A549 (cell line): ENCODE results near the gene PSMA2. TPM values are rescaled to one million over a fixed set of nuclear protein-coding genes. Genes with fewer than 3 reads are reported as not detected.

Experiments used
- ATAC-seq, 2 experiments: fragments of 200-7000 bp in 1 of 2; fragments of >200 bp in 1 of 2; cut with Nextera tagmentation in 1 of 2; cut with Tn5 transposase in 1 of 2; 3 replicates each; pipeline versions ENCODE4 v1.8.0 to v1.9.1; 2018 to 2020; ENCODE audit warnings: mild to moderate bottlenecking in 1 of 2, moderate library complexity in 1 of 2
- CTCF ChIA-PET: fragments of 300-600 bp; sonication (Branson Sonifier 250); formaldehyde crosslinking; extraction: SDS; loops from one replicate; lab custom pipeline; 2021; ENCODE audit warnings: antibody characterized with exemption, inconsistent platforms; lab: Yijun Ruan, JAX
- POLR2A ChIA-PET: fragments of 350-600 bp; formaldehyde crosslinking; extraction: SDS; loops from one replicate; lab custom pipeline; 2021; ENCODE audit warnings: antibody characterized with exemption, inconsistent platforms; lab: Yijun Ruan, JAX
- DNase-seq, 2 experiments: peaks; one replicate each; pipeline versions ENCODE4 v3.0.0 to v3.0.0-alpha.2; 2011 to 2016; ENCODE audit warnings: low read depth in 1 of 2, low spot score in 1 of 2
- FAIRE-seq: peaks from 2 replicates; lab custom pipeline; 2011; peaks lifted over from hg19 to GRCh38; lab: Jason Lieb, UNC
- H3K27ac ChIP-seq, 2 experiments: fragments of >200 bp; sonication (Bioruptor Twin); formaldehyde crosslinking; 3 replicates each; pipeline ENCODE4 v1.5.1; 2016 to 2017
- H3K4me1 ChIP-seq: fragments of >200 bp; sonication (Bioruptor Twin); formaldehyde crosslinking; 3 replicates; pipeline ENCODE4 v1.6.1; 2016
- H3K4me2 ChIP-seq: fragments of >200 bp; sonication (Bioruptor Twin); formaldehyde crosslinking; 3 replicates; pipeline ENCODE4 v1.6.1; 2016
- H3K4me3 ChIP-seq: fragments of >200 bp; sonication (Bioruptor Twin); formaldehyde crosslinking; 3 replicates; pipeline ENCODE4 v1.5.1; 2016
- H3K9me3 ChIP-seq: fragments of >200 bp; sonication (Bioruptor Twin); formaldehyde crosslinking; 3 replicates; pipeline ENCODE4 v1.6.1; 2016
- CEBPB ChIP-seq, 2 experiments: fragments of >200 bp in 1 of 2; sonication (Bioruptor Twin) in 1 of 2; formaldehyde crosslinking in 1 of 2; IDR thresholded peaks; 2 replicates each; pipeline ENCODE4 v1.6.1; 2012 to 2016
- CHD4 ChIP-seq: fragments of 200-600 bp; sonication (generic); IDR thresholded peaks from 2 replicates; pipeline ENCODE4 v1.6.1; 2016; ENCODE audit warnings: antibody characterized with exemption, mild to moderate bottlenecking, borderline replicate concordance
- EP300 ChIP-seq, 2 experiments: fragments of >200 bp; sonication (Bioruptor Twin); formaldehyde crosslinking; IDR thresholded peaks; 2 replicates in 1 of 2; 3 replicates in 1 of 2; pipeline ENCODE4 v1.6.1; 2016 to 2017
- ESRRA ChIP-seq: fragments of 150-350 bp; IDR thresholded peaks from 2 replicates; pipeline ENCODE4 v1.6.1; 2014; ENCODE audit warnings: mild to moderate bottlenecking, low read length, borderline replicate concordance
- FOSL2 ChIP-seq, 2 experiments: fragments of 450-650 bp in 1 of 2; fragments of >200 bp in 1 of 2; sonication (Bioruptor Twin) in 1 of 2; formaldehyde crosslinking; IDR thresholded peaks; 2 replicates each; pipeline versions ENCODE4 v1.5.0 to v1.6.1; 2016 to 2020; ENCODE audit warnings: mild to moderate bottlenecking in 1 of 2, moderate library complexity in 1 of 2
- HDAC2 ChIP-seq: fragments of 200-600 bp; sonication (generic); IDR thresholded peaks from 2 replicates; pipeline ENCODE4 v1.6.1; 2016
- HOXB13 ChIP-seq: fragments of 250-450 bp; sonication (Bioruptor Pico); IDR thresholded peaks from 2 replicates; pipeline ENCODE4 v1.5.0; 2020; ENCODE audit warnings: low read depth, mild to moderate bottlenecking, moderate library complexity
- NPAS2 ChIP-seq: fragments of 250-450 bp; sonication (Bioruptor Pico); IDR thresholded peaks from 2 replicates; pipeline ENCODE4 v1.8.0; 2022; ENCODE audit warnings: mild to moderate bottlenecking, moderate library complexity, borderline replicate concordance
- RFX5 ChIP-seq: fragments of 450-650 bp; IDR thresholded peaks from 2 replicates; pipeline ENCODE4 v1.7.1; 2014; ENCODE audit warnings: antibody characterized with exemption, mild to moderate bottlenecking, moderate library complexity
- SMC3 ChIP-seq: fragments of >200 bp; sonication (Bioruptor Twin); formaldehyde crosslinking; IDR thresholded peaks from 3 replicates; pipeline ENCODE4 v1.6.1; 2018; ENCODE audit warnings: inconsistent platforms
- WGBS: methylation state at CpG from one replicate; pipeline ENCODE4 v1.1.6; 2017; ENCODE audit errors: missing lambda C conversion rate; 5-methylcytosine and 5-hydroxymethylcytosine counted together
- polyA plus RNA-seq, 4 experiments: library from polyadenylated mRNA; depleted of rRNA in 3 of 4; stranded (reverse); fragments of >200 nt; fragmentation: RNase III in 1 of 4; extraction: RNeasy Plus Mini Kit Qiagen cat#74134 plus additional on column Dnase treatment in 1 of 4; gene quantifications; 2 replicates in 3 of 4; 3 replicates in 1 of 4; pipeline ENCODE4 v1.2.3, GENCODE V29; 2011 to 2017
- TF ChIP-seq, protein P1 (sequence below): fragments of 150-350 bp; IDR thresholded peaks from 2 replicates; pipeline ENCODE4 v1.6.1; 2014; ENCODE audit warnings: low read depth, mild to moderate bottlenecking, low read length
- TF ChIP-seq, protein P2 (sequence below): IDR thresholded peaks from 2 replicates; pipeline ENCODE4 v1.6.1; 2012; ENCODE audit warnings: low read depth, borderline replicate concordance
- TF ChIP-seq, protein P3 (sequence below): IDR thresholded peaks from 2 replicates; pipeline ENCODE4 v1.6.1; 2012
- TF ChIP-seq, protein P4 (sequence below): fragments of 450-650 bp; IDR thresholded peaks from 2 replicates; pipeline ENCODE4 v1.6.1; 2014; ENCODE audit warnings: antibody characterized with exemption
- TF ChIP-seq, protein P5 (sequence below): fragments of 200-600 bp; sonication (generic); IDR thresholded peaks from 2 replicates; pipeline ENCODE4 v1.6.1; 2016; ENCODE audit warnings: antibody characterized with exemption, mild to moderate bottlenecking, moderate library complexity

The PSMA2 gene
- polyA plus RNA-seq, 2 of the 4 experiments (the other 2 are of a cell fraction) = 188 to 324 TPM

DNA sequence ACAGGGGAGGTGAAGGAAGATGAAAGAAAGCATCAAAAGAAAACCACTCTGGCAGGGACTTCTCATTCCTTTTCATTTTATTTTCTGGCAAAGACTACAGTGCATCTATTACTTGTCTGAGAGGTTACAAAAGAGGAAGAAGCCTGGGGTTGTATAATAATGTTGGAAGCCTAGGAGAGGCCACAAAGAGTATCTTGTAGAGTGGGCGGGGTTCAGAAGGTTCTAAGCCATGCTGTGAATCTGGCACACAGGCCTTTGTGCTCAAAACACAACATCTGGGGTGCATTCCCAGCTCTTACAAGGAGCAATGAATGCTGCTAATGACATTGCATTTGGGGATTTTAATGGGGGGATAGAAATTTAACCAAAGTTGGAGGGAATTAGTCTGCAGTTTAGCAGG is 49.6 kb upstream of the PSMA2 start (continued):
- TF ChIP-seq, protein P1, sequence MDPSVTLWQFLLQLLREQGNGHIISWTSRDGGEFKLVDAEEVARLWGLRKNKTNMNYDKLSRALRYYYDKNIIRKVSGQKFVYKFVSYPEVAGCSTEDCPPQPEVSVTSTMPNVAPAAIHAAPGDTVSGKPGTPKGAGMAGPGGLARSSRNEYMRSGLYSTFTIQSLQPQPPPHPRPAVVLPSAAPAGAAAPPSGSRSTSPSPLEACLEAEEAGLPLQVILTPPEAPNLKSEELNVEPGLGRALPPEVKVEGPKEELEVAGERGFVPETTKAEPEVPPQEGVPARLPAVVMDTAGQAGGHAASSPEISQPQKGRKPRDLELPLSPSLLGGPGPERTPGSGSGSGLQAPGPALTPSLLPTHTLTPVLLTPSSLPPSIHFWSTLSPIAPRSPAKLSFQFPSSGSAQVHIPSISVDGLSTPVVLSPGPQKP = no peak

DNA sequence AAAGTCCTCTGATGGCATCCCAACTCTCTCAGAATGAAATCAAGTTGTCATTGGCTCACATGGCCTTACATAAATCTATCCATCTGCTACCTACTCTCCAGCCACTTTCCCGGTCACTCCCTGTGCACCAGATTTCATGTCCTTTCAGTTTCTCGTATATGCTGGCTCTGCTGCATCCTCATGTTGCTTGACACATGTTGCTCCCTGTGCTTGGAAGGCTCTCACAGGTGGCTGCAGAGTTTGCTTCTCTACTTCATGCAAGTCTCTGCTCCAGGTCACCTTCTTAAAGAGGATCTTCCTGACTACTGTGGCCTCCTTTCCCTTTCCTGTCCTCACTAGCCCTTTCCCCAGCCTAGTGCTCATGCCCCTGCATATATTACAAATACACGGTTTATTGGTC is 48.5 kb upstream of the PSMA2 start:
- no peak for FAIRE-seq
- Histone ChIP-seq H3K4me1 (no peaks in the 10 kb centered on the region), H3K4me2 (no peak overlapping the region), H3K9me3 (peaks cover 13% of the 10 kb centered on the region; the same call in 1 of the 3 replicates), H3K4me3 (no peak overlapping the region), H3K27ac (no peak overlapping the region)
- DNase-seq = no peak
- WGBS = 41% methylated on average over 3 of the region's 3 CpGs
- TF ChIP-seq, protein P2, sequence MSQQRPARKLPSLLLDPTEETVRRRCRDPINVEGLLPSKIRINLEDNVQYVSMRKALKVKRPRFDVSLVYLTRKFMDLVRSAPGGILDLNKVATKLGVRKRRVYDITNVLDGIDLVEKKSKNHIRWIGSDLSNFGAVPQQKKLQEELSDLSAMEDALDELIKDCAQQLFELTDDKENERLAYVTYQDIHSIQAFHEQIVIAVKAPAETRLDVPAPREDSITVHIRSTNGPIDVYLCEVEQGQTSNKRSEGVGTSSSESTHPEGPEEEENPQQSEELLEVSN = no peak
- TF ChIP-seq HDAC2 (no peak), SMC3 (no peak), FOSL2 (IDR thresholded peaks at IDR 0.05) (no peak), FOSL2 (CRISPR knock-in tag; IDR thresholded peaks at IDR 0.05) (no peak), HOXB13 (no peak), RFX5 (no peak), EP300 (IDR thresholded peaks at IDR 0.05) (no peak), CHD4 (no peak), CEBPB (IDR thresholded peaks at IDR 0.05) (no peak)
- TF ChIP-seq, protein P3, sequence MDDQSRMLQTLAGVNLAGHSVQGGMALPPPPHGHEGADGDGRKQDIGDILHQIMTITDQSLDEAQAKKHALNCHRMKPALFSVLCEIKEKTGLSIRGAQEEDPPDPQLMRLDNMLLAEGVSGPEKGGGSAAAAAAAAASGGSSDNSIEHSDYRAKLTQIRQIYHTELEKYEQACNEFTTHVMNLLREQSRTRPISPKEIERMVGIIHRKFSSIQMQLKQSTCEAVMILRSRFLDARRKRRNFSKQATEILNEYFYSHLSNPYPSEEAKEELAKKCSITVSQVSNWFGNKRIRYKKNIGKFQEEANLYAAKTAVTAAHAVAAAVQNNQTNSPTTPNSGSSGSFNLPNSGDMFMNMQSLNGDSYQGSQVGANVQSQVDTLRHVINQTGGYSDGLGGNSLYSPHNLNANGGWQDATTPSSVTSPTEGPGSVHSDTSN = no peak
- TF ChIP-seq, protein P4, sequence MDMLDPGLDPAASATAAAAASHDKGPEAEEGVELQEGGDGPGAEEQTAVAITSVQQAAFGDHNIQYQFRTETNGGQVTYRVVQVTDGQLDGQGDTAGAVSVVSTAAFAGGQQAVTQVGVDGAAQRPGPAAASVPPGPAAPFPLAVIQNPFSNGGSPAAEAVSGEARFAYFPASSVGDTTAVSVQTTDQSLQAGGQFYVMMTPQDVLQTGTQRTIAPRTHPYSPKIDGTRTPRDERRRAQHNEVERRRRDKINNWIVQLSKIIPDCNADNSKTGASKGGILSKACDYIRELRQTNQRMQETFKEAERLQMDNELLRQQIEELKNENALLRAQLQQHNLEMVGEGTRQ = no peak
- ChIA-PET CTCF (interaction anchor here (1.1 kb wide), 1 partner anchor 39 kb away, joined by 5 read pairs; no protein-coding TSS in a partner anchor), POLR2A (no interaction called here)
- ATAC-seq = no peak

DNA sequence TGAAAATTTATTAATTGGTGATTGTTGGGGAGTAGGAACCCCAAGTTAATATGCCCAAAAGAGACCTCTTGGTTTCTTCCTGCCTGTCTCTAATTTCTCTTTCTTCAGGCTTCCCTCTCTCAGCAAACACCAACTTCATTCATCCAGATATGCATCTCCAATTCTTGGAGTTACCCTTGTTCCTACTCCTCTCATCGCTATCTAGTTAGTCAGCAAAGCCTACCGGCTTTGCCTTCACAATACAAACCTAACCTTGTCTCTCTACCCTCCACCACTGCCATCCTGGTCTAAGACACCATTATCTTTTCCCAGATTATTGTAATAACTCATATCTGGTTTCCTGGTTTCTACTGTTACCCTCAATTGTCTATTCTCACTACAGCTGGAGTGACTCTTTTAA is 48.1 kb upstream of the PSMA2 start:
- H3K4me3 ChIP-seq = no peak overlapping the region
- TF ChIP-seq CEBPB (IDR thresholded peaks at IDR 0.05) = no peak
- no peak for TF ChIP-seq ESRRA
- TF ChIP-seq HDAC2 = no peak
- TF ChIP-seq, protein P5, sequence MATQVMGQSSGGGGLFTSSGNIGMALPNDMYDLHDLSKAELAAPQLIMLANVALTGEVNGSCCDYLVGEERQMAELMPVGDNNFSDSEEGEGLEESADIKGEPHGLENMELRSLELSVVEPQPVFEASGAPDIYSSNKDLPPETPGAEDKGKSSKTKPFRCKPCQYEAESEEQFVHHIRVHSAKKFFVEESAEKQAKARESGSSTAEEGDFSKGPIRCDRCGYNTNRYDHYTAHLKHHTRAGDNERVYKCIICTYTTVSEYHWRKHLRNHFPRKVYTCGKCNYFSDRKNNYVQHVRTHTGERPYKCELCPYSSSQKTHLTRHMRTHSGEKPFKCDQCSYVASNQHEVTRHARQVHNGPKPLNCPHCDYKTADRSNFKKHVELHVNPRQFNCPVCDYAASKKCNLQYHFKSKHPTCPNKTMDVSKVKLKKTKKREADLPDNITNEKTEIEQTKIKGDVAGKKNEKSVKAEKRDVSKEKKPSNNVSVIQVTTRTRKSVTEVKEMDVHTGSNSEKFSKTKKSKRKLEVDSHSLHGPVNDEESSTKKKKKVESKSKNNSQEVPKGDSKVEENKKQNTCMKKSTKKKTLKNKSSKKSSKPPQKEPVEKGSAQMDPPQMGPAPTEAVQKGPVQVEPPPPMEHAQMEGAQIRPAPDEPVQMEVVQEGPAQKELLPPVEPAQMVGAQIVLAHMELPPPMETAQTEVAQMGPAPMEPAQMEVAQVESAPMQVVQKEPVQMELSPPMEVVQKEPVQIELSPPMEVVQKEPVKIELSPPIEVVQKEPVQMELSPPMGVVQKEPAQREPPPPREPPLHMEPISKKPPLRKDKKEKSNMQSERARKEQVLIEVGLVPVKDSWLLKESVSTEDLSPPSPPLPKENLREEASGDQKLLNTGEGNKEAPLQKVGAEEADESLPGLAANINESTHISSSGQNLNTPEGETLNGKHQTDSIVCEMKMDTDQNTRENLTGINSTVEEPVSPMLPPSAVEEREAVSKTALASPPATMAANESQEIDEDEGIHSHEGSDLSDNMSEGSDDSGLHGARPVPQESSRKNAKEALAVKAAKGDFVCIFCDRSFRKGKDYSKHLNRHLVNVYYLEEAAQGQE = no peak
- no peak for TF ChIP-seq NPAS2
- TF ChIP-seq, protein P4 = no peak
- no peak for TF ChIP-seq SMC3
- DNase-seq (no peak), ATAC-seq (no peak), FAIRE-seq (no peak)
- no peaks in the 10 kb centered on the region for H3K4me1 ChIP-seq
- no peak overlapping the region for H3K27ac ChIP-seq
- no peak overlapping the region for H3K4me2 ChIP-seq
- WGBS = 48% methylated on average over 2 of the region's 2 CpGs
- CTCF ChIA-PET = interaction anchor here (1.1 kb wide), 1 partner anchor 39 kb away, joined by 5 read pairs; no protein-coding TSS in a partner anchor
- POLR2A ChIA-PET = no interaction called here
- peaks cover 13% of the 10 kb centered on the region; the same call in 1 of the 3 replicates for H3K9me3 ChIP-seq
